ENCODE data around the gene ARSB.
A peak's percentile ranks its signal among the peaks of the same experiment; 100 is the strongest.

ARSB gene

GRCh38 chr5:78783434-78784130 lies 201.5 kb downstream of the ARSB start:
- Mint-ChIP-seq H3K36me3 (ENCODE audit: low read depth) (peaks cover 17% of the 10 kb centered on the region), H3K27me3 (ENCODE audit: low read depth) (no peaks in the 10 kb centered on the region), H3K4me3 (no peak overlapping the region), H3K27ac (no peak overlapping the region), H3K4me1 (peaks cover 50% of the 10 kb centered on the region), H3K9me3 (no peaks in the 10 kb centered on the region)
- no peak for TF ChIP-seq CTCF (IDR thresholded peaks at IDR 0.05; ENCODE audit: unreplicated experiment in 3 of 3)

- H3K27me3 Mint-ChIP-seq (ENCODE audit: low read depth) = no peaks in the 10 kb centered on the region
- peak overlapping the region in 2 of 3 experiments; percentile 28 to 72 for H3K27ac Mint-ChIP-seq
- no peak for TF ChIP-seq CTCF (IDR thresholded peaks at IDR 0.05; ENCODE audit: unreplicated experiment in 3 of 3)
- H3K9me3 Mint-ChIP-seq = no peaks in the 10 kb centered on the region
- peaks cover 46% of the 10 kb centered on the region for H3K4me1 Mint-ChIP-seq
- peaks cover 17% of the 10 kb centered on the region for H3K36me3 Mint-ChIP-seq (ENCODE audit: low read depth)
- no peak overlapping the region for H3K4me3 Mint-ChIP-seq
Measured at GRCh38 chr5:78782728-78783127, 202.4 kb downstream of the ARSB start.

DNA sequence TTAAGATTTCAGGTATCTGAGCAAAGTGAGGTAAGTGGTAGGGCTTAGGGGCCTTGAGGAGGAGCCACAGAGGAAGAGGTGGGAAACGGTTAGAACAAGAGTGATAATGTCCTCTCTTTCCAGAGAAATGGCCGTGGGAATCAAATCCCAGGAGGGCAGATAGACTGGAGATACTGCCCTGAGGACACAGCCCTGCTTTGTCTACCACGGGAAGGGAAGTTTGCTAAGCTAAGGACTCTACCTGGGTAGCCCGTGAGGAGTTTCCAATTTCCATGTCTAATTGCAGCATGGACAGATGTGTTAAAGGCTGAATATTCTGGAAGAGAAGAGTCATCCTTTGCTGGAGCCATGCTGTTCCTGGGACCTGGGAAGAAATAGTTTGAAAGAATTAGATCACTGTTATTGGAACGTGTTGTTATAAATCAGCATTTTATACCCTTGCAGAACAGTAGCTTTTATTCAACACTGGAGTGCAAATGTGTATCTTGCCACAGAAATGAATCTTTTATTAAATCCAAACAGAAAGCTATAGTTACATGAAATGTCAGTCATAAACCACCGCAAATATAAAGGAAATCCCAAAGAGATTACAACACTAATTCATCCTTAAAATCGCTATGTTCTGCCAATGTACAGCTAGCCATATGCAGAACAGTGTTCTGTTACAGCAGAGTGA lies 203.4 kb downstream of the ARSB start:
- Mint-ChIP-seq H3K27me3 (ENCODE audit: low read depth) (no peaks in the 10 kb centered on the region), H3K9me3 (no peaks in the 10 kb centered on the region), H3K4me3 (no peak overlapping the region), H3K4me1 (peaks cover 38% of the 10 kb centered on the region), H3K36me3 (ENCODE audit: low read depth) (peaks cover 17% of the 10 kb centered on the region), H3K27ac (peak overlapping the region in 2 of 3 experiments; percentile 28 to 72)
- TF ChIP-seq CTCF (IDR thresholded peaks at IDR 0.05; ENCODE audit: unreplicated experiment in 3 of 3) = no peak

GRCh38 chr5:78779771-78780616 lies 205.1 kb downstream of the ARSB start:
- Mint-ChIP-seq H3K9me3 (no peaks in the 10 kb centered on the region), H3K4me3 (no peak overlapping the region), H3K36me3 (ENCODE audit: low read depth) (peaks cover 17% of the 10 kb centered on the region), H3K27me3 (ENCODE audit: low read depth) (no peaks in the 10 kb centered on the region), H3K4me1 (peaks cover 38% of the 10 kb centered on the region), H3K27ac (peak overlapping the region; percentile 43 to 86 (median 61))
- no peak for TF ChIP-seq CTCF (IDR thresholded peaks at IDR 0.05; ENCODE audit: unreplicated experiment in 3 of 3)

GRCh38 chr5:78779262-78779661 lies 205.8 kb downstream of the ARSB start:
- Mint-ChIP-seq H3K4me1 (peaks cover 38% of the 10 kb centered on the region), H3K36me3 (ENCODE audit: low read depth) (peaks cover 17% of the 10 kb centered on the region), H3K27ac (peak overlapping the region in 2 of 3 experiments; percentile 43 to 61)

More at GRCh38 chr5:78779262-78779661, 205.8 kb downstream of the ARSB start:
- Mint-ChIP-seq H3K4me3 (no peak overlapping the region), H3K9me3 (no peaks in the 10 kb centered on the region), H3K27me3 (ENCODE audit: low read depth) (no peaks in the 10 kb centered on the region)
- TF ChIP-seq CTCF (IDR thresholded peaks at IDR 0.05; ENCODE audit: unreplicated experiment in 3 of 3) = no peak
